ENCODE measurements around the gene ABCA7. TPM values are rescaled to one million over a fixed set of nuclear protein-coding genes. Genes with fewer than 3 reads are reported as not detected.

The ABCA7 gene
- total and polyA plus RNA-seq, 2 of the 13 experiments (the other 11 are each of a cell fraction or from before 2014, with no cell fraction given): 4.4 to 32.4 TPM

DNA sequence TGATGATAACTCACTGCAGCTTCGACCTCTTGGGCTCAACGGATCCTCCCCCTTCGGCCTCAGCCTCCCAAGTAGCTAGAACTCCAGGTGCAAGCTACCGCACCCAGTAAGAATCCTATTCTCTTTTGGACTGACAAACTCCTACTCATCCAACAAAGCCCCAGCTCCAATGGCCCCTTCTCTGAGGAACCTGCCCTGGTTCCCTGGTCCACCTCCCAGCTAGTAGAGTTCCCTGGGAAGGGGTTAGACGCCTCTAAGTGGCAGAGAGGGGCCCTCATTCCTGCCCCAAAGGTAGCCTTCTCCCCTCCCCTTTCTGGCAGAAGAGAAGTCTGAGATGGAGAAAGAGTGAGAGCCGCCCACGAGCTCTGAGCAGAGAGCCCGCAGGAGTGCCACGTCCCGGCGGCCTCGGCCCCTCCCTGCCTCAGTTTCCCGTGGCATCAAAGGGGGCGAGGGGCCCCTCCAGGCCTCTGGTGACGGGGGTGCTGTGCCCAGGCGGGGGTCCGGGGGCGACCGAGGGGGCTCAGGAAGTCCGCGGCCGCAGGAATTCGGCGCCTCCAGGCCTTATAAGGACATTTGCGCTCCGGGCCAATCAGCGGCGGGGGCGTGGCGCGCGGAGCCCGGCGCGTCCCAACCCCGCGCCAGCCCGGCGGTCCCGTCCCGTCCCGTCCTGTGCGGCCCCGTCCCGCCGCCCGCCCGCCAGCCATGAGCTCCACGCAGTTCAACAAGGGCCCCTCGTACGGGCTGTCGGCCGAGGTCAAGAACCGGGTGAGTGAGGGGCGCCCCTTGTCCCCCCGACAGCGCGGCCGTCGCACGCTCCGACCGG, 13.7 kb upstream of the ABCA7 start, which contains the start of gene CNN2 (continued):
- TF ChIP-seq, protein P1, sequence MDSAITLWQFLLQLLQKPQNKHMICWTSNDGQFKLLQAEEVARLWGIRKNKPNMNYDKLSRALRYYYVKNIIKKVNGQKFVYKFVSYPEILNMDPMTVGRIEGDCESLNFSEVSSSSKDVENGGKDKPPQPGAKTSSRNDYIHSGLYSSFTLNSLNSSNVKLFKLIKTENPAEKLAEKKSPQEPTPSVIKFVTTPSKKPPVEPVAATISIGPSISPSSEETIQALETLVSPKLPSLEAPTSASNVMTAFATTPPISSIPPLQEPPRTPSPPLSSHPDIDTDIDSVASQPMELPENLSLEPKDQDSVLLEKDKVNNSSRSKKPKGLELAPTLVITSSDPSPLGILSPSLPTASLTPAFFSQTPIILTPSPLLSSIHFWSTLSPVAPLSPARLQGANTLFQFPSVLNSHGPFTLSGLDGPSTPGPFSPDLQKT (CRISPR knock-in tag; IDR thresholded peaks at IDR 0.05; ENCODE audit: borderline replicate concordance): no peak
- TF ChIP-seq, protein P2, sequence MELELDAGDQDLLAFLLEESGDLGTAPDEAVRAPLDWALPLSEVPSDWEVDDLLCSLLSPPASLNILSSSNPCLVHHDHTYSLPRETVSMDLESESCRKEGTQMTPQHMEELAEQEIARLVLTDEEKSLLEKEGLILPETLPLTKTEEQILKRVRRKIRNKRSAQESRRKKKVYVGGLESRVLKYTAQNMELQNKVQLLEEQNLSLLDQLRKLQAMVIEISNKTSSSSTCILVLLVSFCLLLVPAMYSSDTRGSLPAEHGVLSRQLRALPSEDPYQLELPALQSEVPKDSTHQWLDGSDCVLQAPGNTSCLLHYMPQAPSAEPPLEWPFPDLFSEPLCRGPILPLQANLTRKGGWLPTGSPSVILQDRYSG (CRISPR knock-in tag; IDR thresholded peaks at IDR 0.05): no peak
- peak; percentile 58; the same call in 1 of the 2 replicates for TF ChIP-seq GABPB1 (CRISPR knock-in tag; IDR thresholded peaks at IDR 0.05)
- no peak for TF ChIP-seq ZNF543 (CRISPR knock-in tag; IDR thresholded peaks at IDR 0.05)
- TF ChIP-seq SOX6 (IDR thresholded peaks at IDR 0.05): no peak
- 0 out of 2 replicates have a peak, but pooled peaks have one; percentile 8 for TF ChIP-seq SOX6 (CRISPR knock-in tag; IDR thresholded peaks at IDR 0.05)
- no peak for TF ChIP-seq HDAC6 (IDR thresholded peaks at IDR 0.05; ENCODE audit: low read depth, low read length)
- TF ChIP-seq HNF4G (IDR thresholded peaks at IDR 0.05; ENCODE audit: borderline replicate concordance, low read depth, low read length): no peak
- no peak for TF ChIP-seq HNF4G (CRISPR knock-in tag; IDR thresholded peaks at IDR 0.05; ENCODE audit: borderline replicate concordance, low read depth)
- TF ChIP-seq TGIF2 (CRISPR knock-in tag; IDR thresholded peaks at IDR 0.05): peak; percentile 26; the same call in 1 of the 2 replicates
- peak; percentile 52; the same call in 1 of the 2 replicates for TF ChIP-seq NFYC (CRISPR knock-in tag; IDR thresholded peaks at IDR 0.05)
- peak; percentile 50; the same call in 1 of the 2 replicates for TF ChIP-seq SPEN (CRISPR knock-in tag; IDR thresholded peaks at IDR 0.05; ENCODE audit: low read depth)
- TF ChIP-seq, protein P3, sequence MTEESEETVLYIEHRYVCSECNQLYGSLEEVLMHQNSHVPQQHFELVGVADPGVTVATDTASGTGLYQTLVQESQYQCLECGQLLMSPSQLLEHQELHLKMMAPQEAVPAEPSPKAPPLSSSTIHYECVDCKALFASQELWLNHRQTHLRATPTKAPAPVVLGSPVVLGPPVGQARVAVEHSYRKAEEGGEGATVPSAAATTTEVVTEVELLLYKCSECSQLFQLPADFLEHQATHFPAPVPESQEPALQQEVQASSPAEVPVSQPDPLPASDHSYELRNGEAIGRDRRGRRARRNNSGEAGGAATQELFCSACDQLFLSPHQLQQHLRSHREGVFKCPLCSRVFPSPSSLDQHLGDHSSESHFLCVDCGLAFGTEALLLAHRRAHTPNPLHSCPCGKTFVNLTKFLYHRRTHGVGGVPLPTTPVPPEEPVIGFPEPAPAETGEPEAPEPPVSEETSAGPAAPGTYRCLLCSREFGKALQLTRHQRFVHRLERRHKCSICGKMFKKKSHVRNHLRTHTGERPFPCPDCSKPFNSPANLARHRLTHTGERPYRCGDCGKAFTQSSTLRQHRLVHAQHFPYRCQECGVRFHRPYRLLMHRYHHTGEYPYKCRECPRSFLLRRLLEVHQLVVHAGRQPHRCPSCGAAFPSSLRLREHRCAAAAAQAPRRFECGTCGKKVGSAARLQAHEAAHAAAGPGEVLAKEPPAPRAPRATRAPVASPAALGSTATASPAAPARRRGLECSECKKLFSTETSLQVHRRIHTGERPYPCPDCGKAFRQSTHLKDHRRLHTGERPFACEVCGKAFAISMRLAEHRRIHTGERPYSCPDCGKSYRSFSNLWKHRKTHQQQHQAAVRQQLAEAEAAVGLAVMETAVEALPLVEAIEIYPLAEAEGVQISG (CRISPR knock-in tag; IDR thresholded peaks at IDR 0.05): peak; percentile 76; the same call in 1 of the 2 replicates
- TF ChIP-seq, protein P4, sequence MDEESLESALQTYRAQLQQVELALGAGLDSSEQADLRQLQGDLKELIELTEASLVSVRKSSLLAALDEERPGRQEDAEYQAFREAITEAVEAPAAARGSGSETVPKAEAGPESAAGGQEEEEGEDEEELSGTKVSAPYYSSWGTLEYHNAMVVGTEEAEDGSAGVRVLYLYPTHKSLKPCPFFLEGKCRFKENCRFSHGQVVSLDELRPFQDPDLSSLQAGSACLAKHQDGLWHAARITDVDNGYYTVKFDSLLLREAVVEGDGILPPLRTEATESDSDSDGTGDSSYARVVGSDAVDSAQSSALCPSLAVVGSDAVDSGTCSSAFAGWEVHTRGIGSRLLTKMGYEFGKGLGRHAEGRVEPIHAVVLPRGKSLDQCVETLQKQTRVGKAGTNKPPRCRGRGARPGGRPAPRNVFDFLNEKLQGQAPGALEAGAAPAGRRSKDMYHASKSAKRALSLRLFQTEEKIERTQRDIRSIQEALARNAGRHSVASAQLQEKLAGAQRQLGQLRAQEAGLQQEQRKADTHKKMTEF (CRISPR knock-in tag; IDR thresholded peaks at IDR 0.05): peak; percentile 19; the same call in 1 of the 2 replicates
- TF ChIP-seq, protein P5, sequence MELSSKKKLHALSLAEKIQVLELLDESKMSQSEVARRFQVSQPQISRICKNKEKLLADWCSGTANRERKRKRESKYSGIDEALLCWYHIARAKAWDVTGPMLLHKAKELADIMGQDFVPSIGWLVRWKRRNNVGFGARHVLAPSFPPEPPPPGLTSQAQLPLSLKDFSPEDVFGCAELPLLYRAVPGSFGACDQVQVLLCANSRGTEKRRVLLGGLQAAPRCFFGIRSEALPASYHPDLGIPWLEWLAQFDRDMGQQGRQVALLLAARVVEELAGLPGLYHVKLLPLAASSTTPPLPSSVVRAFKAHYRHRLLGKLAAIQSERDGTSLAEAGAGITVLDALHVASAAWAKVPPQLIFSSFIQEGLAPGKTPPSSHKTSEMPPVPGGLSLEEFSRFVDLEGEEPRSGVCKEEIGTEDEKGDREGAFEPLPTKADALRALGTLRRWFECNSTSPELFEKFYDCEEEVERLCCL (CRISPR knock-in tag; IDR thresholded peaks at IDR 0.05; ENCODE audit: borderline replicate concordance): no peak
- TF ChIP-seq, protein P6, sequence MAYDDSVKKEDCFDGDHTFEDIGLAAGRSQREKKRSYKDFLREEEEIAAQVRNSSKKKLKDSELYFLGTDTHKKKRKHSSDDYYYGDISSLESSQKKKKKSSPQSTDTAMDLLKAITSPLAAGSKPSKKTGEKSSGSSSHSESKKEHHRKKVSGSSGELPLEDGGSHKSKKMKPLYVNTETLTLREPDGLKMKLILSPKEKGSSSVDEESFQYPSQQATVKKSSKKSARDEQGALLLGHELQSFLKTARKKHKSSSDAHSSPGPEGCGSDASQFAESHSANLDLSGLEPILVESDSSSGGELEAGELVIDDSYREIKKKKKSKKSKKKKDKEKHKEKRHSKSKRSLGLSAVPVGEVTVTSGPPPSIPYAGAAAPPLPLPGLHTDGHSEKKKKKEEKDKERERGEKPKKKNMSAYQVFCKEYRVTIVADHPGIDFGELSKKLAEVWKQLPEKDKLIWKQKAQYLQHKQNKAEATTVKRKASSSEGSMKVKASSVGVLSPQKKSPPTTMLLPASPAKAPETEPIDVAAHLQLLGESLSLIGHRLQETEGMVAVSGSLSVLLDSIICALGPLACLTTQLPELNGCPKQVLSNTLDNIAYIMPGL (CRISPR knock-in tag; IDR thresholded peaks at IDR 0.05; ENCODE audit: borderline replicate concordance in 1 of 2, low read depth in 1 of 2): 0 out of 4 replicates have a peak, but pooled peaks of 1 of the 2 experiments have one; percentile 20

Data from HepG2 (cell line).